Activated CD8-positive, alpha-beta memory T cell treated with anti-CD3 and anti-CD28 coated beads, Interleukin-2, amount 50 U/mL, for 1 hour (primary cell): ENCODE measurements around the gene PCGF1.

Experiments
- DNase-seq: peaks from one replicate; pipeline ENCODE4 v3.0.0-alpha.2; 2020; ENCODE audit errors: extremely low read depth

PCGF1 gene

GRCh38 chr2:74536166-74536950, 28.9 kb upstream of the PCGF1 start:
- DNase-seq, result no peak

GRCh38 chr2:74535440-74535965, 28.0 kb upstream of the PCGF1 start:
- DNase-seq, result no peak

GRCh38 chr2:74534411-74534810, 26.9 kb upstream of the PCGF1 start:
- DNase-seq, result no peak

- DNase-seq, result no peak
Observed at GRCh38 chr2:74533464-74533863, 26.0 kb upstream of the PCGF1 start.

- DNase-seq, result no peak
Observed at GRCh38 chr2:74532222-74532621, 24.7 kb upstream of the PCGF1 start.

GRCh38 chr2:74531666-74532065, 24.2 kb upstream of the PCGF1 start:
- no peak for DNase-seq

GRCh38 chr2:74530239-74531187, 23.0 kb upstream of the PCGF1 start:
- no peak for DNase-seq

- peak; percentile 61 for DNase-seq
Observed at GRCh38 chr2:74529357-74530238, 22.1 kb upstream of the PCGF1 start, which contains the start of the genes AUP1 and HTRA2. Gene AUP1 (minus strand): TSS chr2:74529706. CDS start chr2:74529629, 77 bp downstream. Gene HTRA2 (plus strand): TSS chr2:74529933. CDS start chr2:74530007, 74 bp downstream.

GRCh38 chr2:74528600-74529356, 21.3 kb upstream of the PCGF1 start:
- DNase-seq, result no peak

GRCh38 chr2:74527741-74528140, 20.2 kb upstream of the PCGF1 start:
- no peak for DNase-seq

- DNase-seq, result no peak
Observed at GRCh38 chr2:74526649-74527230, 19.2 kb upstream of the PCGF1 start.

GRCh38 chr2:74525717-74526648, 18.5 kb upstream of the PCGF1 start, which contains the start of gene DQX1:
Gene DQX1 (minus strand): TSS chr2:74526231. CDS start chr2:74525729, 502 bp downstream.
- DNase-seq, result no peak

GRCh38 chr2:74524955-74525716, 17.6 kb upstream of the PCGF1 start:
- no peak for DNase-seq

GRCh38 chr2:74524005-74524404, 16.5 kb upstream of the PCGF1 start:
- no peak for DNase-seq

- DNase-seq, result no peak
Observed at GRCh38 chr2:74522516-74522915, 15.0 kb upstream of the PCGF1 start.

GRCh38 chr2:74516650-74517049, 9.2 kb upstream of the PCGF1 start:
- no peak for DNase-seq

- DNase-seq, result peak; percentile 52
Observed at GRCh38 chr2:74515981-74516633, 8.6 kb upstream of the PCGF1 start.
